ENCODE data around the gene HOXC9. TPM values are rescaled to one million over a fixed set of nuclear protein-coding genes. Genes with fewer than 3 reads are reported as not detected.

HOXC9 gene
- total and polyA plus RNA-seq, 8 donors, result 0.08 TPM; not detected in 7

DNA sequence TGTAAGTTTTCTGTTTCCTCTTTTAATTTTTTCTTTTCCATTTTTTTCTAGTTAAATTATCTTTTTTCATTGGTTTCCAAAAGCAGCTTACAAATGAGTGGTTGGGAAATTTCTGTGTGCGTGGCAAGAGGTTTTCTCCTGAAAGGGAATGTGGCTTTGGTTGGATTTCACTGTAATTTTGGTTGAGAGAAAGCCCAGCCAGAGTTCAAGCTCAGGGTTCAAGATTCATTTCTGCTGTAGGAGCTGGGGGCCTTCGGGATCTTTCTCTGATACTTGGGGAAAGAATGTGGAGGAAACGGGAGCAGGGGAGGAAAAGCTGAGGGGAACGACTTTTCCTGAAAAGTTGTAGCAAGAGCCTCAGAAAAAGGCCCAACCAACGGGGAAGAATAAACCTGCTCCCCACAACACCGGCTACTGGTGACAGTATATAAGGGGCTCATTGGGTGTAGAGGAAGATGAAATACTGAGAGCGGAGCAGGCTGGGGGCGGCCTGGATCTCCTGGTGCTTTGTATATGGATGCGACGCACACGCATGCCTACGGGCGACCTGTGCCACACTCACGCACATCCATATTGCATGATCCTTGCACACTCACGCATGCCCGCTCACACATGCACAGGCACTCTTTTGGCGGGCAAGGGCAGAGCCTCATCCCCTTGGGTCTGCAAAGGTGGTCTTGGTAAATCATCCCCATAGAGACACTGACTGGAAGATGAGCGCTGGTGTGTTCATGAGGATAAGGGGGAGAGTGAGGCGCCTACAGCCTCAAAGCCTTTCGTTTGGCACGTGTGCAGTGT, 13.1 kb upstream of the HOXC9 start:
- 19 to 25% (median 22%) methylated on average over 11 to 21 of the region's 21 CpGs for WGBS, 5 donors
- peaks cover 0 to 15% (median 1%) of the 10 kb centered on the region in 4 donors for H3K9me3 ChIP-seq
- no peak overlapping the region for H3K27ac ChIP-seq
- TF ChIP-seq, protein P1, sequence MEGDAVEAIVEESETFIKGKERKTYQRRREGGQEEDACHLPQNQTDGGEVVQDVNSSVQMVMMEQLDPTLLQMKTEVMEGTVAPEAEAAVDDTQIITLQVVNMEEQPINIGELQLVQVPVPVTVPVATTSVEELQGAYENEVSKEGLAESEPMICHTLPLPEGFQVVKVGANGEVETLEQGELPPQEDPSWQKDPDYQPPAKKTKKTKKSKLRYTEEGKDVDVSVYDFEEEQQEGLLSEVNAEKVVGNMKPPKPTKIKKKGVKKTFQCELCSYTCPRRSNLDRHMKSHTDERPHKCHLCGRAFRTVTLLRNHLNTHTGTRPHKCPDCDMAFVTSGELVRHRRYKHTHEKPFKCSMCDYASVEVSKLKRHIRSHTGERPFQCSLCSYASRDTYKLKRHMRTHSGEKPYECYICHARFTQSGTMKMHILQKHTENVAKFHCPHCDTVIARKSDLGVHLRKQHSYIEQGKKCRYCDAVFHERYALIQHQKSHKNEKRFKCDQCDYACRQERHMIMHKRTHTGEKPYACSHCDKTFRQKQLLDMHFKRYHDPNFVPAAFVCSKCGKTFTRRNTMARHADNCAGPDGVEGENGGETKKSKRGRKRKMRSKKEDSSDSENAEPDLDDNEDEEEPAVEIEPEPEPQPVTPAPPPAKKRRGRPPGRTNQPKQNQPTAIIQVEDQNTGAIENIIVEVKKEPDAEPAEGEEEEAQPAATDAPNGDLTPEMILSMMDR (IDR thresholded peaks at IDR 0.05), result no peak
- TF ChIP-seq EP300 (IDR thresholded peaks at IDR 0.05) (no peak), POLR2AphosphoS5 (IDR thresholded peaks at IDR 0.05) (no peak), POLR2A (IDR thresholded peaks at IDR 0.05) (no peak)
- no peaks in the 10 kb centered on the region for H3K36me3 ChIP-seq
- peaks cover 91 to 100% (median 100%) of the 10 kb centered on the region in 3 donors for H3K27me3 ChIP-seq
- intact Hi-C loops (cut with DNase I; ENCODE audit: low total_unique reads), result no loop called here
- DNase-seq, result no peak
- peaks cover 15 to 42% (median 33%) of the 10 kb centered on the region in 4 donors for H3K4me1 ChIP-seq
- no peak overlapping the region for H3K4me3 ChIP-seq

DNA sequence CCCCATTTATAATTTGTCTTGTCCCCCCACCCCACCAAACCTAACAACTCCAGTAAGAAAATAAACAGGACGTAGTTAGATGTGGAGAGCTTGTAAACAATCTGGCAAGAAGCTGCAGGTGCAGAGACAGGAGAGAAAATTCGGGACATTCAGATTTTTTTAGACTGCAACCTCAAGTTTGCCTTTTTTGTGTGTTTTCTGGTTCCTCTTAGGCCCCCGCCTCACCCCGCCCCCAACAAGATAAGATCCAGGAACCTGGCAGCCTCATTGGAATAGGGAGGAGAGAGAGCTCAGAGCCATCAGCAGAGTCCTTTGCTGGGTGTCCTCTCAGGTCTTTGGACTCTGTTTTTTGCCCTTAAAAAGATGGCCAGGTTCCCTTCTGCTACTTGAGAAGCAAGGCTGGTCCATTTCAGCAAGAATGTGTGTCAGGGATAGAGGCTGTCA, 12.2 kb upstream of the HOXC9 start:
- intact Hi-C loops (cut with DNase I; ENCODE audit: low total_unique reads), result no loop called here
- DNase-seq, result no peak
- Histone ChIP-seq H3K9me3 (peaks cover 0 to 11% (median 0%) of the 10 kb centered on the region in 4 donors), H3K27ac (no peak overlapping the region), H3K4me1 (peaks cover 15 to 42% (median 33%) of the 10 kb centered on the region in 4 donors), H3K27me3 (peaks cover 89 to 100% (median 100%) of the 10 kb centered on the region in 3 donors), H3K36me3 (no peaks in the 10 kb centered on the region), H3K4me3 (no peak overlapping the region)
- 7 to 23% (median 10%) methylated on average over 4 of the region's 4 CpGs for WGBS, 5 donors
- TF ChIP-seq EP300 (IDR thresholded peaks at IDR 0.05) (no peak), POLR2AphosphoS5 (IDR thresholded peaks at IDR 0.05) (no peak), POLR2A (IDR thresholded peaks at IDR 0.05) (no peak)
- TF ChIP-seq, protein P1 (IDR thresholded peaks at IDR 0.05), result no peak

DNA sequence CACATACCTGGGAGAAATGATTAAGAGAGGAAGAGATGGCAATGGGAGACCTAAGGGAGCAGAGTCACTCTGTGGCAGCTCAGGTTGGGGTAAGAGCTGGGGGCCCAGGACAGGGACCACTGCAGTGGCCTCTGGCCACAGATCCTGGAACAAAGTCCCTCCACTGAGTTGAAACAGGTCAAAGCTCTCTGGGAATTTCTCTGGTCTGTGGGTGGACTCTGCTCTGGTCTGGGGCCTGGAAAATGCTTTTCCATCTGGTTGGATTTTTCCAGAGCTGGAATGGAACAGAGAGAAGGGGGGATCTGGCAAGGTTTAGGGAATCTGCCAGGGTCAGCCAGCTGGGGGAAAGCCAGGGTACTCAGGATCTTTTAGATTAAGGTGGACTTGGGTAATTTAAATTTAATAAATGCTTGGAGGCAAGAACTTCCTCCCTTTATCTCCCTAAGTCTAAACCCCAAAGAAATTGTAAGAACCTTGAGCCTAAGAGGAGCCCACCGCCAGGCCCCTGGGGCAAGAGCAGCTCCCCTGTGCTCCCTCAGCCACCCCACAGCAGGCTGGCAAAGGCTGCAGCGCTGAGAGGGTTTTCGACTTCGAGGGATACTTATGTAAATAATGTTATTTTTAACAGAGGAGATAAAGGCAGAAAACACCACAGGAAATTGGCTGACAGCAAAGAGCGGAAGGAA, 11.3 kb upstream of the HOXC9 start:
- H3K27ac ChIP-seq, result no peak overlapping the region
- no peak overlapping the region for H3K4me3 ChIP-seq
- peaks cover 87 to 100% (median 100%) of the 10 kb centered on the region in 3 donors for H3K27me3 ChIP-seq
- no peak for TF ChIP-seq POLR2A (IDR thresholded peaks at IDR 0.05)
- no peak for TF ChIP-seq EP300 (IDR thresholded peaks at IDR 0.05)
- no peak for TF ChIP-seq POLR2AphosphoS5 (IDR thresholded peaks at IDR 0.05)
- TF ChIP-seq, protein P1 (IDR thresholded peaks at IDR 0.05), result no peak
- H3K36me3 ChIP-seq, result no peaks in the 10 kb centered on the region
- DNase-seq, result no peak
- H3K9me3 ChIP-seq, result peaks cover 0 to 11% (median 0%) of the 10 kb centered on the region in 4 donors
- H3K4me1 ChIP-seq, result peaks cover 15 to 38% (median 33%) of the 10 kb centered on the region in 4 donors
- intact Hi-C loops (cut with DNase I; ENCODE audit: low total_unique reads), result no loop called here
- 3 to 13% (median 5%) methylated on average over 5 of the region's 5 CpGs for WGBS, 5 donors

Data from stomach (tissue), 9 donors.